OCI-LY3 (cell line): ENCODE measurements around the gene ARHGAP35.

ENCODE experiments used
- CTCF ChIP-seq: fragments of 200-600, 300-600 bp; sonication (generic); IDR thresholded peaks from 2 replicates; pipeline ENCODE4 v1.5.1; 2014; ENCODE audit warnings: antibody characterized with exemption, low read length, low read depth
- EZH2phosphoT487 ChIP-seq: fragments of 200-600 bp; shearing (Covaris generic); IDR thresholded peaks from 2 replicates; pipeline ENCODE4 v1.6.1; 2018; ENCODE audit warnings: antibody characterized with exemption, mixed run types, low read depth

- TF ChIP-seq CTCF (no peak), EZH2phosphoT487 (no peak)
These were observed 7.4 kb downstream of the ARHGAP35 start for GRCh38 chr19:46868025-46868802.
